ENCODE data around the gene MRPS23. TPM values are rescaled to one million over a fixed set of nuclear protein-coding genes. Genes with fewer than 3 reads are reported as not detected.

Gene MRPS23
- total RNA-seq, 1 donor from 2014 or later: 27.0 TPM

- DNase-seq (ENCODE audit: low read depth): no peak
- TF ChIP-seq CTCF (conservative IDR thresholded peaks at IDR 0.05; ENCODE audit: low read depth, low read length): no peak
- H3K4me3 ChIP-seq (ENCODE audit: low read depth, low read length): no peak overlapping the region
Measured at GRCh38 chr17:57877803-57878377, 28.0 kb upstream of the MRPS23 start.

- no peak for TF ChIP-seq CTCF (conservative IDR thresholded peaks at IDR 0.05; ENCODE audit: low read depth, low read length)
- no peak for DNase-seq (ENCODE audit: low read depth)
- H3K4me3 ChIP-seq (ENCODE audit: low read depth, low read length): no peak overlapping the region
Measured at GRCh38 chr17:57876866-57877237, 27.0 kb upstream of the MRPS23 start.

GRCh38 chr17:57876023-57876865, 26.4 kb upstream of the MRPS23 start:
- no peak for DNase-seq (ENCODE audit: low read depth)
- TF ChIP-seq CTCF (conservative IDR thresholded peaks at IDR 0.05; ENCODE audit: low read depth, low read length): no peak
- H3K4me3 ChIP-seq (ENCODE audit: low read depth, low read length): no peak overlapping the region

- peak; percentile 75 for DNase-seq (ENCODE audit: low read depth)
- no peak overlapping the region for H3K4me3 ChIP-seq (ENCODE audit: low read depth, low read length)
- TF ChIP-seq CTCF (conservative IDR thresholded peaks at IDR 0.05; ENCODE audit: low read depth, low read length): peak; percentile 71
Measured at GRCh38 chr17:57875290-57876022, 25.6 kb upstream of the MRPS23 start.

GRCh38 chr17:57874434-57875289, 24.8 kb upstream of the MRPS23 start:
- no peak for TF ChIP-seq CTCF (conservative IDR thresholded peaks at IDR 0.05; ENCODE audit: low read depth, low read length)
- DNase-seq (ENCODE audit: low read depth): no peak
- H3K4me3 ChIP-seq (ENCODE audit: low read depth, low read length): no peak overlapping the region

GRCh38 chr17:57874058-57874419, 24.2 kb upstream of the MRPS23 start:
- no peak for TF ChIP-seq CTCF (conservative IDR thresholded peaks at IDR 0.05; ENCODE audit: low read depth, low read length)
- DNase-seq (ENCODE audit: low read depth): no peak
- H3K4me3 ChIP-seq (ENCODE audit: low read depth, low read length): no peak overlapping the region

Measured in epithelial cell of proximal tubule (primary cell).